ENCODE results near the gene PRELP.

The PRELP gene

GRCh38 chr1:203526572-203526971 lies 51.0 kb downstream of the PRELP start:
- no peak for TF ChIP-seq YY1 (IDR thresholded peaks at IDR 0.05; ENCODE audit: low read depth)
- TF ChIP-seq MAX (IDR thresholded peaks at IDR 0.05), result no peak
- no peak for TF ChIP-seq RAD21 (IDR thresholded peaks at IDR 0.05; ENCODE audit: low read depth)
- no peak for TF ChIP-seq FOXM1 (IDR thresholded peaks at IDR 0.05; ENCODE audit: borderline replicate concordance, low read depth)
- no peak for TF ChIP-seq NFIC (IDR thresholded peaks at IDR 0.05)
- no peak for TF ChIP-seq USF1 (IDR thresholded peaks at IDR 0.05)
- no peak for TF ChIP-seq TAF1 (IDR thresholded peaks at IDR 0.05; ENCODE audit: low read depth)
- no peak for TF ChIP-seq EP300 (IDR thresholded peaks at IDR 0.05; ENCODE audit: borderline replicate concordance)
- no peak for TF ChIP-seq TCF12 (IDR thresholded peaks at IDR 0.05; ENCODE audit: low read depth)

- TF ChIP-seq TEAD4 (IDR thresholded peaks at IDR 0.05) (no peak), USF1 (IDR thresholded peaks at IDR 0.05) (no peak)
Measured at GRCh38 chr1:203527013-203527412, 51.4 kb downstream of the PRELP start.

- TF ChIP-seq EP300 (IDR thresholded peaks at IDR 0.05; ENCODE audit: borderline replicate concordance) (no peak), CREB1 (IDR thresholded peaks at IDR 0.05; ENCODE audit: low read depth) (no peak), TAF1 (IDR thresholded peaks at IDR 0.05; ENCODE audit: low read depth) (no peak), TEAD4 (IDR thresholded peaks at IDR 0.05) (no peak), USF1 (IDR thresholded peaks at IDR 0.05) (no peak), TCF12 (IDR thresholded peaks at IDR 0.05; ENCODE audit: low read depth) (no peak), EGR1 (IDR thresholded peaks at IDR 0.05) (no peak), NFIC (IDR thresholded peaks at IDR 0.05) (no peak), CEBPB (IDR thresholded peaks at IDR 0.05) (no peak)
Measured at GRCh38 chr1:203528063-203528462, 52.5 kb downstream of the PRELP start.

GRCh38 chr1:203528976-203529835 lies 53.6 kb downstream of the PRELP start:
- no peak for TF ChIP-seq CREB1 (IDR thresholded peaks at IDR 0.05; ENCODE audit: low read depth)
- TF ChIP-seq EP300 (IDR thresholded peaks at IDR 0.05; ENCODE audit: borderline replicate concordance), result no peak
- TF ChIP-seq ZBTB7A (IDR thresholded peaks at IDR 0.05; ENCODE audit: low read depth), result no peak
- no peak for TF ChIP-seq USF1 (IDR thresholded peaks at IDR 0.05)
- TF ChIP-seq TCF12 (IDR thresholded peaks at IDR 0.05; ENCODE audit: low read depth), result no peak
- TF ChIP-seq FOXM1 (IDR thresholded peaks at IDR 0.05; ENCODE audit: borderline replicate concordance, low read depth), result no peak
- no peak for TF ChIP-seq TAF1 (IDR thresholded peaks at IDR 0.05; ENCODE audit: low read depth)
- TF ChIP-seq NFIC (IDR thresholded peaks at IDR 0.05), result no peak
- no peak for TF ChIP-seq YY1 (IDR thresholded peaks at IDR 0.05; ENCODE audit: low read depth)
- TF ChIP-seq REST (IDR thresholded peaks at IDR 0.05; ENCODE audit: low read depth), result no peak
- no peak for TF ChIP-seq TEAD4 (IDR thresholded peaks at IDR 0.05)
- TF ChIP-seq MAX (IDR thresholded peaks at IDR 0.05), result no peak
- TF ChIP-seq EGR1 (IDR thresholded peaks at IDR 0.05), result no peak
- TF ChIP-seq CEBPB (IDR thresholded peaks at IDR 0.05), result no peak
- TF ChIP-seq RAD21 (IDR thresholded peaks at IDR 0.05; ENCODE audit: low read depth), result no peak

- TF ChIP-seq FOXM1 (IDR thresholded peaks at IDR 0.05; ENCODE audit: borderline replicate concordance, low read depth) (no peak), USF1 (IDR thresholded peaks at IDR 0.05) (no peak), TCF12 (IDR thresholded peaks at IDR 0.05; ENCODE audit: low read depth) (no peak), CEBPB (IDR thresholded peaks at IDR 0.05) (no peak), ZBTB7A (IDR thresholded peaks at IDR 0.05; ENCODE audit: low read depth) (no peak), REST (IDR thresholded peaks at IDR 0.05; ENCODE audit: low read depth) (no peak), TEAD4 (IDR thresholded peaks at IDR 0.05) (no peak), RAD21 (IDR thresholded peaks at IDR 0.05; ENCODE audit: low read depth) (no peak), EP300 (IDR thresholded peaks at IDR 0.05; ENCODE audit: borderline replicate concordance) (no peak), CREB1 (IDR thresholded peaks at IDR 0.05; ENCODE audit: low read depth) (no peak), NFIC (IDR thresholded peaks at IDR 0.05) (no peak), MAX (IDR thresholded peaks at IDR 0.05) (no peak), EGR1 (IDR thresholded peaks at IDR 0.05) (no peak), YY1 (IDR thresholded peaks at IDR 0.05; ENCODE audit: low read depth) (no peak), TAF1 (IDR thresholded peaks at IDR 0.05; ENCODE audit: low read depth) (no peak)
Measured at GRCh38 chr1:203531063-203531462, 55.5 kb downstream of the PRELP start.

Data from Ishikawa (cell line).